CD14-positive monocyte (primary cell): Measurements from ENCODE around the gene NOC2L. TPM values are rescaled to one million over a fixed set of nuclear protein-coding genes. Genes with fewer than 3 reads are reported as not detected.

Experiments used
- DNase-seq, 3 donors: peaks; one replicate each; pipeline ENCODE4 v3.0.0-alpha.2; 2011 to 2022
- H2AFZ ChIP-seq: 2 replicates; pipeline ENCODE4 v1.6.0; 2012; ENCODE audit warnings: mild to moderate bottlenecking, low read depth, low read length, inconsistent platforms; ENCODE audit not compliant: insufficient read depth, poor library complexity, severe bottlenecking
- H3K27ac ChIP-seq, 2 donors: 1 replicate in 1 of 2; 2 replicates in 1 of 2; pipeline ENCODE4 v1.5.1; 2012 to 2013; ENCODE audit warnings: low read length in 2 of 2, control low read depth in 1 of 2, inconsistent platforms in 1 of 2, low read depth in 1 of 2, mild to moderate bottlenecking in 1 of 2
- H3K27me3 ChIP-seq, 2 donors: one replicate each; pipeline versions ENCODE4 v1.6.0 to v1.6.1; 2011 to 2013; ENCODE audit warnings: low read length in 2 of 2; ENCODE audit not compliant: control insufficient read depth in 2 of 2, insufficient read depth in 2 of 2
- H3K36me3 ChIP-seq, 2 donors: replicated peaks in 1 of 2; 1 replicate in 1 of 2; 2 replicates in 1 of 2; pipeline versions ENCODE4 v1.5.1 to v1.6.1; 2012 to 2013; ENCODE audit warnings: low read length in 2 of 2, control low read depth in 1 of 2, inconsistent platforms in 1 of 2, mild to moderate bottlenecking in 1 of 2; ENCODE audit not compliant: insufficient read depth in 2 of 2, control insufficient read depth in 1 of 2
- H3K4me1 ChIP-seq, 2 donors: 1 replicate in 1 of 2; 2 replicates in 1 of 2; pipeline versions ENCODE4 v1.5.1 to v1.6.1; 2012 to 2013; ENCODE audit warnings: low read length in 2 of 2, control low read depth in 1 of 2, inconsistent platforms in 1 of 2, mild to moderate bottlenecking in 1 of 2, moderate library complexity in 1 of 2; ENCODE audit not compliant: insufficient read depth in 2 of 2, control insufficient read depth in 1 of 2
- H3K4me2 ChIP-seq: replicated peaks from 2 replicates; pipeline ENCODE3; 2012; ENCODE audit warnings: low read length, moderate library complexity, mild to moderate bottlenecking; ENCODE audit not compliant: poor library complexity, severe bottlenecking; ENCODE audit errors: extremely low read depth
- H3K4me3 ChIP-seq, 3 experiments: fragments of 200-600 bp in 1 of 3; sonication (generic) in 1 of 3; replicated peaks in 1 of 3; 1 replicate in 2 of 3; 2 replicates in 1 of 3; pipeline ENCODE4 v1.5.1; 2011 to 2013; ENCODE audit warnings: low read length in 3 of 3, mild to moderate bottlenecking in 3 of 3, control low read depth in 2 of 3, low read depth in 2 of 3, inconsistent platforms in 1 of 3, moderate library complexity in 1 of 3
- H3K79me2 ChIP-seq: 2 replicates; pipeline ENCODE4 v1.6.0; 2012; ENCODE audit warnings: mild to moderate bottlenecking, control low read depth, inconsistent platforms, low read length, moderate library complexity; ENCODE audit not compliant: insufficient read depth
- H3K9ac ChIP-seq: 2 replicates; pipeline ENCODE4 v1.6.0; 2017; ENCODE audit warnings: low read length, mild to moderate bottlenecking; ENCODE audit not compliant: insufficient read depth, poor library complexity, severe bottlenecking
- H3K9me3 ChIP-seq, 2 donors: replicated peaks in 1 of 2; 1 replicate in 1 of 2; 2 replicates in 1 of 2; pipeline versions ENCODE4 v1.5.1 to v1.6.1; 2012 to 2013; ENCODE audit warnings: low read length in 2 of 2, control low read depth in 1 of 2; ENCODE audit not compliant: control insufficient read depth in 1 of 2, insufficient read depth in 1 of 2
- H4K20me1 ChIP-seq: 2 replicates; pipeline ENCODE4 v1.6.0; 2012; ENCODE audit warnings: mild to moderate bottlenecking, low read length, control low read depth, moderate library complexity; ENCODE audit not compliant: insufficient read depth
- H3K27ac Mint-ChIP-seq, 7 donors: one replicate each; pipeline ENCODE4 v1.8.0; 2020; ENCODE audit warnings: mild to moderate bottlenecking in 7 of 7, mixed read lengths in 7 of 7, moderate library complexity in 6 of 7, inconsistent platforms in 2 of 7
- H3K27me3 Mint-ChIP-seq, 3 donors: one replicate each; pipeline ENCODE4 v1.8.0; 2021 to 2022; ENCODE audit warnings: low read depth in 3 of 3, mild to moderate bottlenecking in 3 of 3, mixed read lengths in 3 of 3, moderate library complexity in 3 of 3, inconsistent platforms in 1 of 3
- H3K36me3 Mint-ChIP-seq, 2 donors: one replicate each; pipeline ENCODE4 v1.8.0; 2020; ENCODE audit warnings: mixed read lengths in 2 of 2, inconsistent platforms in 1 of 2, mild to moderate bottlenecking in 1 of 2
- H3K4me1 Mint-ChIP-seq: one replicate; pipeline ENCODE4 v1.8.0; 2020; ENCODE audit warnings: mild to moderate bottlenecking, mixed read lengths
- H3K4me3 Mint-ChIP-seq, 2 donors: one replicate each; pipeline ENCODE4 v1.8.0; 2020; ENCODE audit warnings: mild to moderate bottlenecking in 2 of 2, mixed read lengths in 2 of 2, moderate library complexity in 1 of 2
- H3K9me3 Mint-ChIP-seq, 7 donors: one replicate each; pipeline ENCODE4 v1.8.0; 2020 to 2022; ENCODE audit warnings: mixed read lengths in 7 of 7, mild to moderate bottlenecking in 6 of 7, moderate library complexity in 6 of 7, inconsistent platforms in 2 of 7
- WGBS: methylation state at CpG from one replicate; pipeline ENCODE4 v1.1.5; 2013; ENCODE audit warnings: missing lambda C conversion rate; ENCODE audit not compliant: insufficient coverage; 5-methylcytosine and 5-hydroxymethylcytosine counted together
- intact Hi-C, 2 donors: fragments of 100-400 bp; cut with micrococcal nuclease; formaldehyde crosslinking; loops; one replicate each; pipeline versions ENCODE4 v1.15.0 to v1.15.1; 2023
- polyA plus RNA-seq, 3 donors: library from polyadenylated mRNA; depleted of rRNA in 1 of 3; unstranded in 2 of 3; stranded (reverse) in 1 of 3; fragments of 300-500 nt in 2 of 3; fragments of >200 nt in 1 of 3; fragmentation: Illumina TruSeq in 2 of 3; gene quantifications; 1 replicate in 2 of 3; 2 replicates in 1 of 3; pipeline ENCODE4 v1.2.3, GENCODE V29; 2012 to 2021
- TF ChIP-seq, protein P1 (sequence below): fragments of 200-600 bp; IDR thresholded peaks from one replicate; pipeline ENCODE4 v1.8.0; 2022; ENCODE audit warnings: antibody characterized with exemption, mild to moderate bottlenecking

The NOC2L gene
- polyA plus RNA-seq, 3 donors, result 34.5 to 47.9 (median 35.8) TPM

DNA sequence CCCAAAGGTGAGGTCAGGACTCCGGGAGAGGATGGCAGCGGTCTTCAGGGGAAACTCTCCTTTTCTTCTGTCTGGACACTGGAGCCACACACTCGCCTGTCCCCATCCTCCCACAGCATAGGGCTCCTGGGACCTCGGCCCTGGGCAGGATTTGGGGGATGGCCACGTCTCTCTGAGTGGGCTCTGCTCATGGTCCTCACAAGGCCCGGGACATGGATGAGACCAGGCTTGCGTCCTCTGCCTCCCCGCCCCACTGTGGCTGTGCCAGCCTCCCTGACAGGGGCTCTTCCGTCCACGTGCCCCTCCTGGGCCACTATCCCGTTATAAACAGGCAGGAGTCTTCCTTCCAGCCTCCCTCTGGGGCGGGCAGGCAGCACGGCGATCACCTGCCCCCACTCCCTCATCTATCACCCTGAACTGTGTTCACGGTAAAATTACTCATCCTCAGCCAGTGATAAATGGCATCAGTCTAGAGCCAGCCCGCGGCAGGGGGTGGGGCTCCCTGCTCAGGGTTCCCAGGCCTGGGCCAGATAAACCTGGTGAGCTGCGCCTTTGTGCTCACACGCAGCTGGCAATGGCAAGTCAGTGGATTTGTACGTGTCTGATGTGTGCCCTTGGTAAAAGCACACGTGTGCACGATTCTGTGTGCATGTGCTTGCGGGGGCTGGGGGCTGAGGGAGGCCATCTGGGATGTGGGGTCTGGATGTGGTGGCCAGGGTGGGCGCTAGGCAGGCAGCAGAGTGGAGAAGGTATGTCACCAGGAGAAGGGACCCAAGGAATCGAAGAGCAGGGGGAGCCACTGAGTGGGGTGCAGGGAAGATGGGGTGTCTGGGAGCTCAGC, 48.0 kb downstream of the NOC2L start:
- no peak overlapping the region for H3K4me2 ChIP-seq

GRCh38 chr1:910311-910880, 48.7 kb downstream of the NOC2L start:
- H3K4me2 ChIP-seq, result no peak overlapping the region
- peaks cover 0 to 31% of the 10 kb centered on the region in 2 donors for H3K27me3 ChIP-seq
- H3K36me3 ChIP-seq, result no peaks in the 10 kb centered on the region
- 28% methylated on average over 29 of the region's 29 CpGs for WGBS
- Mint-ChIP-seq H3K9me3 (peaks cover 0 to 5% (median 2%) of the 10 kb centered on the region in 7 donors), H3K4me1 (peaks cover 23% of the 10 kb centered on the region), H3K27ac (no peak overlapping the region), H3K36me3 (peaks cover 0 to 2% of the 10 kb centered on the region in 2 donors), H3K27me3 (peaks cover 26 to 51% (median 37%) of the 10 kb centered on the region in 3 donors), H3K4me3 (peak overlapping the region in 1 of 2 donors; percentile 51)
- intact Hi-C loops, result no loop called here
- H3K4me1 ChIP-seq, result peaks cover 16 to 20% of the 10 kb centered on the region in 2 donors
- H3K79me2 ChIP-seq, result no peaks in the 10 kb centered on the region
- no peak for DNase-seq
- H4K20me1 ChIP-seq, result no peaks in the 10 kb centered on the region
- no peak overlapping the region for H3K9ac ChIP-seq
- H3K9me3 ChIP-seq, result no peaks in the 10 kb centered on the region
- H2AFZ ChIP-seq, result no peak overlapping the region
- no peak overlapping the region for H3K27ac ChIP-seq
- TF ChIP-seq, protein P1, sequence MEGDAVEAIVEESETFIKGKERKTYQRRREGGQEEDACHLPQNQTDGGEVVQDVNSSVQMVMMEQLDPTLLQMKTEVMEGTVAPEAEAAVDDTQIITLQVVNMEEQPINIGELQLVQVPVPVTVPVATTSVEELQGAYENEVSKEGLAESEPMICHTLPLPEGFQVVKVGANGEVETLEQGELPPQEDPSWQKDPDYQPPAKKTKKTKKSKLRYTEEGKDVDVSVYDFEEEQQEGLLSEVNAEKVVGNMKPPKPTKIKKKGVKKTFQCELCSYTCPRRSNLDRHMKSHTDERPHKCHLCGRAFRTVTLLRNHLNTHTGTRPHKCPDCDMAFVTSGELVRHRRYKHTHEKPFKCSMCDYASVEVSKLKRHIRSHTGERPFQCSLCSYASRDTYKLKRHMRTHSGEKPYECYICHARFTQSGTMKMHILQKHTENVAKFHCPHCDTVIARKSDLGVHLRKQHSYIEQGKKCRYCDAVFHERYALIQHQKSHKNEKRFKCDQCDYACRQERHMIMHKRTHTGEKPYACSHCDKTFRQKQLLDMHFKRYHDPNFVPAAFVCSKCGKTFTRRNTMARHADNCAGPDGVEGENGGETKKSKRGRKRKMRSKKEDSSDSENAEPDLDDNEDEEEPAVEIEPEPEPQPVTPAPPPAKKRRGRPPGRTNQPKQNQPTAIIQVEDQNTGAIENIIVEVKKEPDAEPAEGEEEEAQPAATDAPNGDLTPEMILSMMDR, result no peak
- no peak overlapping the region for H3K4me3 ChIP-seq

More for the DNA sequence above, 48.0 kb downstream of the NOC2L start:
- Histone ChIP-seq H2AFZ (no peak overlapping the region), H3K9ac (no peak overlapping the region), H3K27ac (no peak overlapping the region), H3K27me3 (peaks cover 0 to 24% of the 10 kb centered on the region in 2 donors), H3K4me1 (peaks cover 11 to 13% of the 10 kb centered on the region in 2 donors), H3K9me3 (no peaks in the 10 kb centered on the region), H3K4me3 (no peak overlapping the region), H4K20me1 (no peaks in the 10 kb centered on the region), H3K36me3 (no peaks in the 10 kb centered on the region), H3K79me2 (no peaks in the 10 kb centered on the region)
- H3K36me3 Mint-ChIP-seq, result no peaks in the 10 kb centered on the region
- H3K4me3 Mint-ChIP-seq, result peak overlapping the region in 1 of 2 donors; percentile 51
- peaks cover 20% of the 10 kb centered on the region for H3K4me1 Mint-ChIP-seq
- peaks cover 22 to 52% (median 30%) of the 10 kb centered on the region in 3 donors for H3K27me3 Mint-ChIP-seq
- intact Hi-C loops, result no loop called here
- no peak for DNase-seq
- WGBS, result 83% methylated on average over 25 of the region's 25 CpGs
- H3K9me3 Mint-ChIP-seq, result peaks cover 0 to 5% (median 2%) of the 10 kb centered on the region in 7 donors
- TF ChIP-seq, protein P1, result no peak
- H3K27ac Mint-ChIP-seq, result no peak overlapping the region
